HepG2 (cell line): ENCODE results near the gene TRAF5. TPM values are rescaled to one million over a fixed set of nuclear protein-coding genes. Genes with fewer than 3 reads are reported as not detected.

ENCODE experiments used
- ATAC-seq: fragments of 200-7000 bp; cut with Tn5 transposase; 3 replicates; pipeline ENCODE4 v1.9.1; 2020; ENCODE audit warnings: mild to moderate bottlenecking, moderate library complexity
- BruUV-seq: library from RNA; stranded (reverse); fragments of 400-500 nt; replicated peaks from 2 replicates; lab custom pipeline; 2021; lab: Mats Ljungman, UMichigan
- CTCF ChIA-PET: fragments of 300-600 bp; formaldehyde crosslinking; extraction: SDS; loops from one replicate; lab custom pipeline; 2021; ENCODE audit warnings: low total read pairs, inconsistent platforms, low intra/inter-chr PET ratio; lab: Yijun Ruan, JAX
- POLR2A ChIA-PET: fragments of 350-600 bp; sonication (Branson Sonifier 250); formaldehyde crosslinking; loops from one replicate; lab custom pipeline; 2020; ENCODE audit warnings: antibody characterized with exemption, inconsistent platforms; lab: Yijun Ruan, JAX
- DNase-seq: peaks from one replicate; pipeline ENCODE4 v3.0.0-alpha.2; 2015; ENCODE audit warnings: low spot score
- FAIRE-seq: peaks from 3 replicates; lab custom pipeline; 2011; peaks lifted over from hg19 to GRCh38; lab: Jason Lieb, UNC
- H2AFZ ChIP-seq: one replicate; pipeline ENCODE4 v1.6.1; 2011; ENCODE audit warnings: low read length, inconsistent platforms
- H3K27ac ChIP-seq: fragments of 300-600 bp; 3 replicates; pipeline ENCODE4 v1.8.0; 2011; ENCODE audit warnings: mixed run types, mild to moderate bottlenecking, mixed read lengths, low read length, inconsistent platforms; ENCODE audit not compliant: insufficient read depth; ENCODE audit errors: extremely low read length
- H3K27me3 ChIP-seq, 2 experiments: fragments of 200-600 bp in 1 of 2; 2 replicates in 1 of 2; 3 replicates in 1 of 2; pipeline versions ENCODE4 v1.6.0 to v1.8.0; 2011; ENCODE audit warnings: low read length in 2 of 2, mild to moderate bottlenecking in 2 of 2, moderate library complexity in 2 of 2, inconsistent platforms in 1 of 2; ENCODE audit not compliant: insufficient read depth in 2 of 2, control insufficient read depth in 1 of 2
- H3K36me3 ChIP-seq, 2 experiments: fragments of 200-600 bp in 1 of 2; replicated peaks in 1 of 2; 2 replicates in 1 of 2; 3 replicates in 1 of 2; pipeline versions ENCODE4 v1.5.1 to v1.8.0; 2011; ENCODE audit warnings: low read length in 2 of 2, inconsistent platforms in 1 of 2; ENCODE audit not compliant: insufficient read depth in 2 of 2, control insufficient read depth in 1 of 2
- H3K4me1 ChIP-seq: 2 replicates; pipeline ENCODE4 v1.5.1; 2012; ENCODE audit warnings: low read length, inconsistent platforms; ENCODE audit not compliant: insufficient read depth
- H3K4me2 ChIP-seq: 2 replicates; pipeline ENCODE4 v1.6.0; 2011; ENCODE audit warnings: low read depth, low read length, inconsistent platforms
- H3K4me3 ChIP-seq, 3 experiments: fragments of 200-600 bp in 1 of 3; sonication (generic), shearing (Covaris generic) in 1 of 3; replicated peaks in 1 of 3; 2 replicates each; pipeline ENCODE4 v1.5.1; 2011 to 2016; ENCODE audit warnings: low read length in 3 of 3, inconsistent platforms in 2 of 3, low read depth in 2 of 3, mild to moderate bottlenecking in 2 of 3, control low read depth in 1 of 3, mixed read lengths in 1 of 3; ENCODE audit not compliant: insufficient read depth in 1 of 3
- H3K79me2 ChIP-seq: one replicate; pipeline ENCODE4 v1.6.1; 2011; ENCODE audit warnings: low read length, inconsistent platforms; ENCODE audit not compliant: insufficient read depth
- H3K9ac ChIP-seq: 2 replicates; pipeline ENCODE4 v1.6.0; 2011; ENCODE audit warnings: mild to moderate bottlenecking, low read depth, low read length, inconsistent platforms; ENCODE audit not compliant: insufficient read depth
- H3K9me3 ChIP-seq: 2 replicates; pipeline ENCODE4 v1.5.1; 2012; ENCODE audit warnings: mild to moderate bottlenecking, low read length
- H4K20me1 ChIP-seq: 2 replicates; pipeline ENCODE4 v1.6.0; 2011; ENCODE audit warnings: inconsistent platforms, mild to moderate bottlenecking, low read length, moderate library complexity; ENCODE audit not compliant: insufficient read depth
- ETV5 ChIP-seq: IDR thresholded peaks from 2 replicates; pipeline ENCODE4 v1.6.1; 2018; ENCODE audit warnings: missing biosample characterization, missing genetic modification reagents, inconsistent platforms, borderline replicate concordance
- KAT2B ChIP-seq: fragments of 150-350 bp; IDR thresholded peaks from 2 replicates; pipeline ENCODE4 v1.6.1; 2014; ENCODE audit warnings: low read depth, low read length, borderline replicate concordance
- KLF11 ChIP-seq: IDR thresholded peaks from 2 replicates; pipeline ENCODE4 v1.6.1; 2016; ENCODE audit warnings: missing compliant biosample characterization
- MAFF ChIP-seq: IDR thresholded peaks from 2 replicates; pipeline ENCODE4 v1.6.1; 2011; ENCODE audit warnings: low read depth, low read length, improper control_type of control experiment
- MBNL3 ChIP-seq: fragments of 250-450 bp; sonication (Bioruptor Pico); conservative IDR thresholded peaks from 2 replicates; pipeline ENCODE4 v1.8.0; 2022; ENCODE audit warnings: mild to moderate bottlenecking, inconsistent platforms
- NFYC ChIP-seq: IDR thresholded peaks from 2 replicates; pipeline ENCODE4 v1.6.1; 2016; ENCODE audit warnings: missing genetic modification reagents, missing compliant biosample characterization
- NPAS2 ChIP-seq: sonication (generic); formaldehyde crosslinking; IDR thresholded peaks from 2 replicates; pipeline ENCODE4 v1.8.0; 2022; ENCODE audit warnings: mild to moderate bottlenecking, missing genetic modification reagents, borderline replicate concordance
- NR2F1 ChIP-seq, 2 experiments: fragments of 450-650 bp in 1 of 2; formaldehyde crosslinking in 1 of 2; IDR thresholded peaks; 2 replicates each; pipeline versions ENCODE4 v1.5.0 to v1.6.1; 2016 to 2020; ENCODE audit warnings: mild to moderate bottlenecking in 1 of 2, missing compliant biosample characterization in 1 of 2, missing genetic modification reagents in 1 of 2, moderate library complexity in 1 of 2
- NR2F2 ChIP-seq: IDR thresholded peaks from 2 replicates; pipeline ENCODE4 v1.6.1; 2012; ENCODE audit warnings: low read depth, inconsistent platforms, borderline replicate concordance
- RARA ChIP-seq: IDR thresholded peaks from 2 replicates; pipeline ENCODE4 v1.6.1; 2016; ENCODE audit warnings: missing genetic modification reagents, missing compliant biosample characterization
- RERE ChIP-seq: IDR thresholded peaks from 2 replicates; pipeline ENCODE4 v1.6.1; 2016; ENCODE audit warnings: low read depth, missing genetic modification reagents, missing compliant biosample characterization
- RXRA ChIP-seq: sonication (generic); formaldehyde crosslinking; IDR thresholded peaks from 2 replicates; pipeline ENCODE4 v1.5.1; 2020; ENCODE audit warnings: missing genetic modification reagents
- RXRB ChIP-seq: IDR thresholded peaks from 2 replicates; pipeline ENCODE4 v1.6.1; 2016; ENCODE audit warnings: borderline replicate concordance, missing genetic modification reagents, missing compliant biosample characterization
- SIN3B ChIP-seq: fragments of 150-350 bp; IDR thresholded peaks from 2 replicates; pipeline ENCODE4 v1.6.1; 2014; ENCODE audit warnings: low read length
- TGIF2 ChIP-seq: IDR thresholded peaks from 2 replicates; pipeline ENCODE4 v1.6.1; 2016; ENCODE audit warnings: control low read depth, missing compliant biosample characterization
- ZNF205 ChIP-seq: IDR thresholded peaks from 2 replicates; pipeline ENCODE4 v1.6.1; 2018; ENCODE audit warnings: missing biosample characterization, missing genetic modification reagents
- ZNF234 ChIP-seq: sonication (generic); formaldehyde crosslinking; conservative IDR thresholded peaks from 2 replicates; pipeline ENCODE4 v1.5.1; 2020; ENCODE audit warnings: mild to moderate bottlenecking, missing genetic modification reagents
- ZNF570 ChIP-seq: sonication (generic); formaldehyde crosslinking; IDR thresholded peaks from 2 replicates; pipeline ENCODE4 v1.4.0; 2020; ENCODE audit warnings: mild to moderate bottlenecking, missing genetic modification reagents, borderline replicate concordance
- ZNF691 ChIP-seq: sonication (generic); formaldehyde crosslinking; IDR thresholded peaks from 2 replicates; pipeline ENCODE4 v1.4.0; 2020; ENCODE audit warnings: missing genetic modification reagents, low read depth, mild to moderate bottlenecking, borderline replicate concordance
- WGBS: methylation state at CpG from one replicate; pipeline ENCODE4 v1.1.6; 2017; ENCODE audit warnings: low lambda C conversion rate; 5-methylcytosine and 5-hydroxymethylcytosine counted together
- in situ Hi-C: cut with HindIII; loops from 2 replicates; pipeline ENCODE4 v1.10.0; 2017; ENCODE audit warnings: low pct_unique_long_range_greater_than_20kb; ENCODE audit not compliant: extremely low pct_ligation_motif_present
- intact Hi-C: fragments of 100-400 bp; cut with micrococcal nuclease; formaldehyde crosslinking; loops from one replicate; pipeline ENCODE4 v1.10.0; 2022; ENCODE audit not compliant: unreplicated experiment
- polyA plus RNA-seq, 8 experiments: library from polyadenylated mRNA; depleted of rRNA in 3 of 8; stranded (reverse) in 7 of 8; unstranded in 1 of 8; fragments of >200 nt; fragmentation: Illumina TruSeq in 4 of 8; extraction: Trizol in 4 of 8; gene quantifications; 2 replicates each; pipeline versions ENCODE4 v1.2.1 to v1.2.3, GENCODE V29; 2011 to 2016; ENCODE audit warnings: low read depth in 4 of 8, missing spikeins in 1 of 8, mixed read lengths in 1 of 8; ENCODE audit not compliant: insufficient read depth in 1 of 8
- total RNA-seq, 5 experiments: library from RNA; depleted of rRNA; stranded (reverse); fragments of >200 nt; fragmentation: Illumina TruSeq; extraction: Trizol; gene quantifications; 2 replicates each; pipeline ENCODE4 v1.2.3, GENCODE V29; 2016; ENCODE audit warnings: low read depth in 1 of 5

The TRAF5 gene
- total and polyA plus RNA-seq, 2 of the 13 experiments (the other 11 are each of a cell fraction or from before 2014, with no cell fraction given), result 0.27 to 1.6 TPM

GRCh38 chr1:211353562-211354212, 27.1 kb downstream of the TRAF5 start (continued):
- TF ChIP-seq ZNF234 (CRISPR knock-in tag), result no peak
- no peak for TF ChIP-seq NPAS2 (CRISPR knock-in tag)

- H3K4me2 ChIP-seq, result no peak overlapping the region
- WGBS, result 3% methylated on average over 4 of the region's 4 CpGs
- H3K9ac ChIP-seq, result no peak overlapping the region
- BruUV-seq, result no TSS peak
- ChIA-PET CTCF (no interaction called here), POLR2A (no interaction called here)
- DNase-seq (peak; percentile 39), ATAC-seq (peak; percentile 65), FAIRE-seq (no peak)
- H3K9me3 ChIP-seq, result no peaks in the 10 kb centered on the region
- no peaks in the 10 kb centered on the region for H4K20me1 ChIP-seq
- H2AFZ ChIP-seq, result no peak overlapping the region
- in situ Hi-C loops, result no loop called here
- no peak overlapping the region for H3K4me3 ChIP-seq
- H3K36me3 ChIP-seq, result no peaks in the 10 kb centered on the region
- peaks cover 39% of the 10 kb centered on the region for H3K4me1 ChIP-seq
- intact Hi-C loops, result no loop called here
- no peak overlapping the region for H3K27ac ChIP-seq
- H3K27me3 ChIP-seq, result no peaks in the 10 kb centered on the region
- H3K79me2 ChIP-seq, result no peaks in the 10 kb centered on the region
- TF ChIP-seq MAFF (no peak), SIN3B (no peak), RXRB (CRISPR knock-in tag) (peak; percentile 46; the same call in 1 of the 2 replicates), RARA (CRISPR knock-in tag) (peak; percentile 77), ZNF570 (CRISPR knock-in tag) (no peak), KAT2B (no peak), NR2F1 (CRISPR knock-in tag; IDR thresholded peaks at IDR 0.05) (peak in 1 of 2 experiments; percentile 11; a peak in 1 of 4 replicates), KLF11 (no peak), ZNF691 (no peak), ZNF205 (CRISPR knock-in tag) (no peak), RXRA (CRISPR knock-in tag) (peak; percentile 31; the same call in 1 of the 2 replicates), ETV5 (CRISPR knock-in tag) (peak; percentile 46; the same call in 1 of the 2 replicates), RERE (CRISPR knock-in tag) (no peak), TGIF2 (CRISPR knock-in tag) (no peak), NFYC (CRISPR knock-in tag) (no peak), NR2F2 (peak; percentile 59; the same call in 1 of the 2 replicates), MBNL3 (CRISPR knock-in tag) (no peak)
Measured at GRCh38 chr1:211355873-211356272, 29.2 kb downstream of the TRAF5 start.
